PFSK-1 (cell line): ENCODE results near the gene CTBP2.

Experiments
- FOXP2 ChIP-seq: optimal IDR thresholded peaks from 2 replicates; pipeline ENCODE3; 2011; ENCODE audit warnings: borderline replicate concordance, control low read depth, inconsistent platforms; ENCODE audit not compliant: insufficient read depth; ENCODE audit errors: extremely low read length, extremely low read depth
- POLR2AphosphoS5 ChIP-seq: IDR thresholded peaks from 2 replicates; pipeline ENCODE4 v1.6.1; 2012; ENCODE audit warnings: low read depth, mild to moderate bottlenecking, control low read depth, low read length, moderate library complexity
- REST ChIP-seq, 2 experiments: IDR thresholded peaks; 2 replicates each; pipeline versions ENCODE4 v1.6.1 to v1.8.0; 2011 to 2012; ENCODE audit warnings: low read depth in 2 of 2, low read length in 2 of 2, control low read depth in 1 of 2, inconsistent platforms in 1 of 2, mild to moderate bottlenecking in 1 of 2, moderate library complexity in 1 of 2; ENCODE audit not compliant: insufficient read depth in 1 of 2
- SIN3A ChIP-seq: IDR thresholded peaks from 2 replicates; pipeline ENCODE4 v1.6.1; 2012; ENCODE audit warnings: mild to moderate bottlenecking, low read length, moderate library complexity, borderline replicate concordance; ENCODE audit not compliant: insufficient read depth
- TAF1 ChIP-seq: IDR thresholded peaks from 2 replicates; pipeline ENCODE4 v1.6.1; 2012; ENCODE audit warnings: low read length, control low read depth, borderline replicate concordance; ENCODE audit not compliant: insufficient read depth

Gene CTBP2

GRCh38 chr10:124991835-124992234 lies 168.5 kb downstream of the CTBP2 start:
- TF ChIP-seq POLR2AphosphoS5 (0 out of 2 replicates have a peak, but pooled peaks have one; percentile 28), REST (IDR thresholded peaks at IDR 0.05; ENCODE audit: insufficient read depth in 1 of 2, low read depth in 2 of 2, low read length in 2 of 2) (no peak)

DNA sequence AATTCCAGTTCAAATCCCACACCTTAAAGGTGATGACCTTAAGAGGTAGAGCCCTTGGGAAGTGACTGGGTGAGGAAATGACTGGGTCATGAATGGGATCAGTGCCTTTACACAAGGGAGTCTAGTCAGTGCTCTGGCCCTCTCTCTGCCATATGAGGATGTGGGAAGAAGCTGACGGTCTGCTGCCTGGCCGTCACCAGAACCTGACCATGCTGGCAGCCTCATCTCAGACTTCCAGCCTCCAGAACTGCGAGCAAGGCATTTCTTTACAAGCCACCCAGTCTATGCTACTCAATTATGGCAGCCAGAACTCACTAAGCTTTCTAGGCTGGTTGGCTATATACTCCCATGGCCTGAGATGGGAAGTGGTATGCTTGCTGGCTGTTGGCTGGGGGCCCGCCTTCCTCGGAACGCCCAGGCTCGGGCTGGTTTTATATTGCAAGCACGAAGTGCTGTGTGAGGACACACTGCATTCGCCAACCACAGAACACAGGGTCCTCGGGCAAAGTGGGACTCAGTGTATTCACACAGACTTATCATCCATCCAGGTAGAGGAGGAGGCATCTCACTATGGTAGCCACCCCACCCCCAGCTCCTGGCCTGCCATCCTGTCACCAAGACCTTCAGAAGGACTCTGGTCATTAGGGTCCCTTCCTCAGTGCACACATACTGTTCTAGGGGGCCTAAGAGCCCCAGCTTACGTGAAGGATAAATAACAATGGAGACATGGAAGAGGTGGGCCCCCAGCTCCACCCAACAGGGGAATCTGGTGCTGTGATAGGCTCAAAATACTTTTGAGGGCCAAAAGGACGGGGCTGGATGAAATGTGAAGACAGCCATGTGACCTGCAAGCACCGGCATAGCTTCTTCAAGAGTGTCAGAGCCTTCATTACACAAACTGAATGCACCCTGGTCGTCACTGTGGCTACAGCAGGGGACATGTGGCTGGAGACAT lies 169.4 kb downstream of the CTBP2 start:
- TF ChIP-seq FOXP2 (no peak), REST (IDR thresholded peaks at IDR 0.05; ENCODE audit: insufficient read depth in 1 of 2, low read depth in 2 of 2, low read length in 2 of 2) (no peak), SIN3A (no peak), POLR2AphosphoS5 (no peak), TAF1 (no peak)

DNA sequence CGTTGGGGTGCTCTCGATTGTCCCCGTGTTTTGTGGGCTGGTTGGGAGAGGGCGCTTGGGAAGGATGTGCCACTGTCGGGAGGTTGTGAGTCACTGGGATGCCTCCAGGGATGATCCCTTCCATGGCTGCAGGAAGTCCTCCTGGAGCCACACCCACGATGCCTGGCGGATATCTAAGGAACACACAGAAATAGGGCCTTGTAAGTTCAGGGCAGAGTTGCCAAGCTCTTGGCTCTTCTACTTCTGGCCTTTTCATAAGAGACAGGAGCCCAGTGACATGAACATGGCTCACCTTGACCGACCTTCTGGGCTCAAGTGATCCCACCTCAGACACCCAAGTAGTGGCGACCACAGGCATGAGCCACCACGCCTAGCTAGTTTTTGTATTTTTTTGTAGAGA lies 170.8 kb downstream of the CTBP2 start:
- TF ChIP-seq SIN3A: no peak
- TF ChIP-seq REST (IDR thresholded peaks at IDR 0.05; ENCODE audit: insufficient read depth in 1 of 2, low read depth in 2 of 2, low read length in 2 of 2): no peak
- TF ChIP-seq FOXP2: no peak
- TF ChIP-seq TAF1: no peak
- no peak for TF ChIP-seq POLR2AphosphoS5

- TF ChIP-seq FOXP2: no peak
- no peak for TF ChIP-seq REST (IDR thresholded peaks at IDR 0.05; ENCODE audit: insufficient read depth in 1 of 2, low read depth in 2 of 2, low read length in 2 of 2)
- no peak for TF ChIP-seq TAF1
- TF ChIP-seq SIN3A: no peak
- TF ChIP-seq POLR2AphosphoS5: no peak
Measured at GRCh38 chr10:124987788-124988187, 172.6 kb downstream of the CTBP2 start.

- TF ChIP-seq FOXP2 (no peak), TAF1 (no peak), POLR2AphosphoS5 (no peak), SIN3A (no peak), REST (IDR thresholded peaks at IDR 0.05; ENCODE audit: insufficient read depth in 1 of 2, low read depth in 2 of 2, low read length in 2 of 2) (no peak)
Measured at GRCh38 chr10:124985162-124985561, 175.2 kb downstream of the CTBP2 start.
